AG04449 (cell line): Measurements from ENCODE around the gene SYNJ1.
"Not testable (repeated sequence)": the region's sequence is repeated elsewhere in the genome, so short reads cannot be mapped to it uniquely, and the experiment has no call there.

Source experiments
- CTCF ChIA-PET: fragments of 350-600 bp; formaldehyde crosslinking; extraction: SDS; loops from one replicate; lab custom pipeline; 2021; ENCODE audit warnings: antibody characterized with exemption; lab: Yijun Ruan, JAX
- POLR2A ChIA-PET: fragments of 400-600, 350-600 bp; formaldehyde crosslinking; extraction: SDS; loops from one replicate; lab custom pipeline; 2020; ENCODE audit warnings: antibody characterized with exemption, inconsistent platforms; lab: Yijun Ruan, JAX
- DNase-seq: peaks from one replicate; pipeline ENCODE4 v3.0.0-alpha.2; 2010; ENCODE audit warnings: low read depth, low spot score
- H3K4me3 ChIP-seq: 2 replicates; pipeline ENCODE4 v1.5.1; 2011; ENCODE audit warnings: low read depth, mild to moderate bottlenecking, control low read depth, low read length
- CTCF ChIP-seq: IDR thresholded peaks from one replicate; pipeline ENCODE4 v1.5.1; 2011; ENCODE audit warnings: mild to moderate bottlenecking, moderate library complexity, low read length, control low read depth, inconsistent platforms; ENCODE audit not compliant: insufficient read depth; ENCODE audit errors: missing control alignments

The SYNJ1 gene

GRCh38 chr21:32742396-32742795, 14.6 kb upstream of the SYNJ1 start:
- H3K4me3 ChIP-seq = no peak overlapping the region
- no peak for TF ChIP-seq CTCF
- no peak for DNase-seq
- ChIA-PET POLR2A (no interaction called here), CTCF (no interaction called here)

DNA sequence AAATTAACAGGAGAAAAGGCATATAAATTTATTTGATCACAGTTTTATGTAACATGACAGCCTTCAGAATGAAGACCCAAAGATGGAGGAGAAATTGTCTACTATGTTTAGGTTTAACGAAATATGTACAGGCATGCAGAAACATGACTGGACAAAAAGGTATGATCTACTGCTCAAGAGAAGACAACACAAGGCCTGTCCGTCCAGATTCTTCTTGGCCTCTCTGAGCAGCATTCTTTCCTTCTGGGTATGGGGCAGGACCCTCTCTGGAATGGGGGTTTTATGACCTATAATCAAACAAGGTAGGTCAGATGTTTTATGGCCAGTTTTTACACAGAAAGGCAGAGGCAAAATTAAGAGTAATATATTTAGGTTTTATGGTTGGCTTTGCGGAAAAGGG, 13.5 kb upstream of the SYNJ1 start:
- CTCF ChIA-PET = no interaction called here
- no peak for TF ChIP-seq CTCF
- POLR2A ChIA-PET = no interaction called here
- no peak for DNase-seq
- H3K4me3 ChIP-seq = no peak overlapping the region

DNA sequence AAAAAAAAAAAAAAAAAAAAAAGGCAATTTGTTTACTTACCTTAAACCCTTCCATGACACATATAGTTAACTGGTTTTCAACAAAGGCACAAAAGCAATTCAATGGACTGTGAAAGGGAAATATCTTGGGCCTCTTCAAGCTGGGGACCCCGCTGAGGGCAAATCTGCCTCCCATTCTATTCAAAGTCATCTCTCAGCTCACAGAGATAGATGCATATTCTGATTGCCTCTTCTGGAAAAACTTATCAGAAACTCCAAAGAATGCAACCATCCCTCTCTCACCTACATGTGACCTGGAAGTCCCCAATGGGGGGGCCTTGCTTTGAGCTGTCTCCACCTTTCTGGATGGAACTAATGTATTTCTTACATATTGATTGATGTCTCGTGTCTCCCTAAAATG, 12.1 kb upstream of the SYNJ1 start:
- DNase-seq = no peak
- POLR2A ChIA-PET = no interaction called here
- no peak for TF ChIP-seq CTCF
- no peak overlapping the region for H3K4me3 ChIP-seq
- CTCF ChIA-PET = interaction anchor here (1.5 kb wide), 1 partner anchor 12 kb away, joined by 4 read pairs; the partner anchor contains the start of gene SYNJ1

- POLR2A ChIA-PET = not testable (repeated sequence)
- CTCF ChIA-PET = interaction anchor here (1.1 kb wide), 1 partner anchor 9 kb away, joined by 3 read pairs; no protein-coding TSS in a partner anchor
Measured at GRCh38 chr21:32736083-32736482, 8.3 kb upstream of the SYNJ1 start.

DNA sequence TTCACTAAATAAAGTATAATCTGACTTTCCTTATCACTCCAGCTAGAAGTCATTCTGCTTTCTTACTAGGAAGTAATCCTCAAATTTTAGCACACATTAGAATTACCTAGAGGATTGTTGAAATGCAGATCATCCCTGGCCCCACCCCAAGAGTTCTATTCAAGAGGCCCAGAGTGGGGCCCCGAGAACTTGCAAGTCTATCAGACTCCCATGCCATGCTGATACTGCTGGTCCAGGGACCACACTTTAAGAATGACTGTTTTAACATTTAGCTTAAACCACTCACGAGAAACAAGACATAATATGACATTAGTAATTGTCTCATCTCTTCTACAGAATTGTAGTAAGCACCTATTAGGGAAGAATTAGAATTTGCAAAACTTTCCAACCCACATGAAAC, 7.7 kb upstream of the SYNJ1 start:
- no peak for TF ChIP-seq CTCF
- no peak overlapping the region for H3K4me3 ChIP-seq
- no peak for DNase-seq
- ChIA-PET CTCF (interaction anchor here (0.9 to 1.1 kb wide), 2 partner anchors 8 to 19 kb away, joined by 3 read pairs; no protein-coding TSS in a partner anchor), POLR2A (no interaction called here)

More at GRCh38 chr21:32736083-32736482, 8.3 kb upstream of the SYNJ1 start:
- not testable (repeated sequence) for DNase-seq, H3K4me3 ChIP-seq

DNA sequence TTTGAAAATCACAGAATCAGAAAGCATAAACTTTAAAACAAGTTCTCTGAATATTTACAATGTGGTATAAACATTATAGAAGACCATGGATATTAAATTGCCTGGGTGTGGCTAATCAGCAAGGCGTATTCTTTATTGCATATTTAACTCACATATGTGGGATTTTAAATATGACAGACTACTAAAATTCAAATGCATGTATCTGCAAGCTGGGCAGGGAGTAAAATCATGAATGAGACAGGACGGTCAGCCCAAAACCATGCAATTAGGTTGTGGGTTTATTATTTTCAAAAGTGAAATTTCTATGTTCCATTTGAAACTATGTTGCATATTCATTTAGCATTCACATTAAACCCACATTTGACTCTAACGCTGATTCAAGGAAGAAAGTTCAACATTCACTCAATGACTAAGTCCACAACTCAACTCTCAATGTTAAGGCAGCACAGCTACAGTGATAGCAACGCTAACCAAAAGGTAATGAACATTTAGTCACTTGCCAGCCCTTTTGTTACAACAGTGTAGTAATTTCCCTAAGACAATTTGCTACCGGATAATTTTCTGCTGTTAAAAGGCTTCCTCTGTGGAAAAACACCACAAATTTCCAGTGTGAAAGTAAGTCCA, 6.3 kb upstream of the SYNJ1 start:
- POLR2A ChIA-PET = no interaction called here
- DNase-seq = no peak
- no peak for TF ChIP-seq CTCF
- no peak overlapping the region for H3K4me3 ChIP-seq
- CTCF ChIA-PET = no interaction called here

- TF ChIP-seq CTCF = no peak
- CTCF ChIA-PET = interaction anchor here (0.8 kb wide), 1 partner anchor 14 kb away, joined by 3 read pairs; no protein-coding TSS in a partner anchor
- H3K4me3 ChIP-seq = no peak overlapping the region
- POLR2A ChIA-PET = interaction anchor here (0.7 kb wide), 1 partner anchor 29 kb away, joined by 3 read pairs; no protein-coding TSS in a partner anchor
- no peak for DNase-seq
Measured at GRCh38 chr21:32733356-32733755, 5.5 kb upstream of the SYNJ1 start.
